ENCODE data around the gene MKX.
"Not testable (repeated sequence)": the region's sequence is repeated elsewhere in the genome, so short reads cannot be mapped to it uniquely, and the experiment has no call there.

MKX gene

DNA sequence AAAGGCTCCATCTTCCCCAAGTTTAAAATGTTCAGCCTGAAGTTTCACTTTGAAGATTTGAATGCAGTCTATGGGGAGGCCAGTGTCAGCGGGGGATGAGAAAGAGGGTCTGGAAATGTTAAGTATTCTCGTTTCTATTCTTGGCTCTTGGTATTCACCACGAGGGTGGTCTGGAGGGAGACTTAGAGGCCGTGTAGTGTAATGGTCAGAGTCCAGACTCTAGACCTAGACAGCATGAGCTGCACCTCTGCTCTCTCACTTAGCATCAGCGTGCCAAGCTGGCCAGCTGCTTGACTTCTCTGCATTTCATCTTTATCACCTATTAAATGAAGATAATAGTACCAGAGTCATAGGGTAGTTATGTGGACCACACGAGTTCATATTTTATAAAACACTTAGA lies 57.9 kb downstream of the MKX start:
- no peak for DNase-seq

DNA sequence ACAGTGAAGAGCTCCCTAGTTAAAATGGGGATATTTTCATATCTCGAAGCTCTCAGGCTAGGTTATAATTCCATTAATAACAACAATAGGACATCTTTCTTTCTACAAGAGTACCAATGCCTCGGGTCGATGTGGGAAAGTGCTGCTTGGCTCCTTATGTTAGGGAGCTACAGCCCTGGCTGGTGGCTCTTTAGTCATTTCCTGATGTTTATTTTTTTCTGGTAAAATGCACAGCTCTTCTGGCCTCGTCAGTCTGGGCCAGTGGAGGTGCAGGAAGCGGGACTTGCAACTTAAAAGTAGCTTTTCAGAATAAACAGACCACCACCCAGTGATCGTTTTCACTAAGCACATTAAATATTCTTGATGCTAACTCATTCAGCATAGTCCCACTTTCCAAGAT lies 58.3 kb downstream of the MKX start:
- DNase-seq: no peak

DNA sequence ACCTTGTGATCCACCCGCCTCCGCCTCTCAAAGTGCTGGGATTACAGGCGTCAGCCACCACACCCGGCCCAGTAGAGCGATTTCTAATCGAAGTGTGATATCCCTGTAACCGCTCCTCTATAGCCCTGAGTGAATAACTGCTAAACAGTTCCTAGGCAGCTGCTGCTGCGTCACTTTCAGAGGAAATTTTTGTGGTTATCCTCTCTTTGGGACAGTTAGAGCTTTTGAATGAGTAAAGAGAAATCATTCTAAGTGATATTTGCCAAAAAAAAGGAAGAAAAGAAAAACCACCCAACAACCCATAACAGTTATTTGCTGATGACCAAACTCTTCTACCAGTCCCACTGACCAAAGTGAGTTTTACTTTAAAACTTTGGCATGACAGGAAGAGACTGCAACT lies 59.9 kb downstream of the MKX start:
- DNase-seq: no peak

DNA sequence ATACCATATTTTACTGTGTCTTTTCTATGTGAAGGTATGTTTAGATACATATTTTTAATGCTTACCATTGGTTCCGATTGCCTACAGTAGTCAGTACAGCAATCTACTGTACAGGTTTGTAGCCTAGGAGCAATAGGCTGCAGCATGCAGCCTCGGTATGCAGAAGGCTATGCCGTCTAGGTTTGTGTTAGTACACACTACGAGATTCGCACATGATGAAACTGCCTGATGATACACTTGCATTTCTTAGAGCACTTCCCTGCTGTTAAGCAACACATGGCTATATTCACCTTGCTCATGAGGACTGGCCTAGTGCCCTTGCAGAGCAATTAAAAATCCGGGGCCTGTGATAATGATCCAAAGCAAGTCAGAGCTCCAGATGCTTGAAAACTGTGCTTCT lies 62.4 kb downstream of the MKX start:
- DNase-seq: no peak

DNA sequence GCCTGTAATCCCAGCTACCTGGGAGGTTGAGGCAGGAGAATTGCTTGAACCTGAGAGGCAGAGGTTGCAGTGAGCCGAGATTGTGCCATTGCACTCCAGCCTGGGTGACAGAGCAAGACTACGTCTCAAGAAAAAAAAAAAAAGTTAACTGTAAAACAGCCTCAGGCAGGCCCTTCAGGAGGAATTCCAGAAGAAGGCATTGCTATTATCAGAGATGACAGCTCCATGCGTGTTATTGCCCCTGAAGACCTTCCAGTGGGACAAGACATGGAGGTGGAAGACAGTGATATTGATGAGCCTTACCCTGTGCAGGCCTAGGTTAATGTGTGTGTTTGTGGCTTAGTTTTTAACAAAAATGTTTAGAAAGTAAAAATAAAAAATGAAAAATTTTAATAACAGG lies 63.8 kb downstream of the MKX start:
- DNase-seq: not testable (repeated sequence)

DNA sequence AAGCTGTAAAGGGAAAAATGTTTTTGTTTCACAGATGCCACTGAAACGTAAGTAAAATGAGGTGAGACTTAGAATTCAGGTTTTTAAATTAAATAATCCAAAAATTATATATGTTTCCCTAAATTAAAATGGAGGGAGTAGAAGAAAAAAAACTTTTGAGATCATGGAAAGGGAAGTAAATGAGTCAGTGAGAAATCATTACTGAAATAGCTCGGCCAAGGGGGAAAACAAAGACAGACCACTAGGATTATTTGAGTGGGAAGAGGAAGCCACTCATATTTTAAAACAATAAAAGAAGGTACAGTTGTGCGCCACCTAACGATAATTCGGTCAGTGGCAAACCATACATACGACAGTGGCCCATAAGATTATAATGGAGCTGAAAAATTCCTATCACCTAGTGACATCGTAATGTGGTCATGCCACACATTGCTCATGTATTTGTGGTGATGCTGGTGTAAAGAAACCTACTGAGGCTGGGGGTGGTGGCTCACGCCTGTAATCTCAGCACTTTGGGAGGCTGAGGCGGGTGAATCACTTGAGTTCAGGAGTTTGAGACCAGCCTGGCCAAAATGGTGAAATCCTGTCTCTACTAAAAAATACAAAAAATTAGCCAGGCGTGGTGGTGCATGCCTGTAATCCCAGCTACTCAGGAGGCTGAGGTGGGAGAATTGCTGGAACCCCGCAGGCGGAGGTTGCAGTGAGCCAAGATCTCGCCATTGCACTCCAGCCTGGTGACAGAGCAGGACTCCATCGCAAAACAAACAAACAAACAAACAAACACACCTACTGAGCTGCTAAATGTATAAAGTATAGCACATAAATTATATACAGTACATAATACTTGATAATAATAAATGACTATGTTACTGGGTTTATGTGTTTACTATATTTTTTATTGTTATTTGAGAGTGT lies 64.7 kb downstream of the MKX start:
- no peak for DNase-seq

DNA sequence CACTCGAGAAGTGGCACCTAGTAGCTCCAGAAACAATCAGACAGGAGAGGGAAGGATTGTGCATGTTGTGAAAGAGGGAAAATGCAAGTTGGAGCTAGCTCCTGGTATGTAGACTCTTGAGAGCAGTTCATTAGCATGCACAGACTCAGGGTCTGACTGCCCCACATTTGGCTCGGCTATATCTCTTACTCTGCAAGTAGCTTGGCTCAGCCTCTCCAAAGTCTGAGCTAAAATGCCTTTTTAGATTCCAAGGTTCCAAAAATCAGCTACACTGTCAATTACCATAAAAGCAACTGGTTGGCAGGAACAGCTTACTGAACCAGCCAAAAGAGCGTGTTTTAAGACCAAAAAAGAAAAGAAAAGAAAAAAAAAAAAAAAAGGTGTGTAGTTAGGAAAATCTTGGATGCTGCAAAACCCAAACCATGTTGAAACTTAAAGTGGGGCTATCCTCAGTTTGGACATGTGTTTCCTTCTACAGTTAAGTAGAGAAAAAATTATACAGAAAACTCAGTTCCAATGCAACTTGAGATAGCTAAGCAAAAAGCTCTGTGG lies 65.5 kb downstream of the MKX start:
- DNase-seq: no peak

DNA sequence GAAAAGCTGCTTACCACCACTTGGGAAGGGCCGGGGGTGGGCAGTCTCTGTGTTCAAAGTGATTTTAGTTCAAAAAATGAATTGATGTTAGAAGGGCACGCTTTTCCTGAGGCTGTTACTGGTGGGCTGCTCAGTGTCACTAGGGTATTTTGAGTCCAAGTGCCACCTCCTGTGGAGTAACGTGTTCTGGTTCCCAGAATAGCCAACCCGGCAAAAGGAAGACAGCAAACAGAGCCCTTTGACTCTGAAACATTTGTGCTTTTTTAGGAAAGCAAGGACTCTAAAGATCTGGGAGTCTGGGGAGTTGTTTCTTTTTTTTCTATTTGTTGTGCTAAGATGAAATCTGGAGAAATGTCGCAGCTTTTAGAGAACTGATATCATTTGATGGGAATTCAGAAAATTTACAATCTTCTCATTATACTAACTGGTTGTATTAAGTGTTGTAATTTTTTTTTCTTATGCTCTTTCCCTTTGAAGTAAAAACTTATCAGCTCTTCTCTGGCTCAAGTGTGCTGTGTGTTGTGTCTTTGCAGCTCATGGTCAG lies 66.2 kb downstream of the MKX start:
- DNase-seq: no peak

DNA sequence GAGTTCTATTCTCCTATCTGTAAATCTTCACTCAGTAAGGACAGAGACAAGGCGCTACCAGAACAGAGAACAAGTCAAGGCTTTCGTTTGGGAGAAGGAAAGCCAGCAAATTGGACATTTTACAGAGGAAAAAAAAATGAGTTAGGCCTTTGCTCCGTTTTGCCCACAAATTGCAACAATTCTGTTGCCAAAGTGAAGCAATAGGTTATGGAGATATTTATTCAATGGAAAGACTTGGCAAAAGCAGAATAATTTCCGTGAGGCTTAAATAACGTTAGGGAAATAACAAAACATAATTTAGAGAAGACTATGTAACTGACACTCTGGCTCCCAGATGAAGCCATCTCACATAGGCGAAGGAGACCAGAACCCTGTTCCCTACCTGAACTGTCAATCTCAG lies 67.5 kb downstream of the MKX start:
- DNase-seq: no peak

DNA sequence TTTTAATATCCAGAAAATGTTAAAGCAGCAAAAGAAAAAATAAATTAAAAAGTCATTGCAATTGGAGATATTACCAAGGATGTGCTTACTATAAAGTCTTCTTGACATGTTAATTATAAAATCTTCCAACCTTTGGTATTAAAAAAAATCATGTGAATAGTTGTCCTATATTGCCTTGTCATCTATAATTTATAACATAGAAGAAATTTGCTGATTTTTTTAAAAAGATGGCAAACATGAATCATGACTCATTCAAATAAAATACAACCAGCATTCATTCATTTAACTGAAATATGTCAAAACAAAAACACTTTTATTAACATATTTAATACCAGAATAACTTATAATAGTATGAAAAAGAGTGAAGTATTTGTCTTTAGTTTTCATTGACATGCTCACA lies 72.6 kb downstream of the MKX start:
- DNase-seq: no peak

DNA sequence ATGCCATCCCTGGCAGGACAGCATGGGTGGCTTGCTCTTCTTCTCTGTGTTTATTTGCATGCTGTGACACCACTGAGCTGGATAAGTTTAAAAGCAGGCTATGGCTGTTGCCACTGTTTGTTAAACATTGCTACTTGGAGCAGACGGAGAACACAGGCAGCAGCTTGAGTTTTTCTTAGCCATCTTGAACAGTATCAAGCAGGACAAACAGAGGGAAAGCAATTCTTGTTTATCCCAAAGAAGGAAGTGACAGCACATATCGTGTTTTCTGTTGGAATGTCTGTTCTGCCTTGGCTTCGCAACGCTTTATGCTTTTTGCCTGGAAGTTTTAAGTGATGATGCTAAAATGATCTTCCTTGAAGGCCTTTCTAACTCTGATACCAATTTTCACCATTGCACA lies 73.8 kb downstream of the MKX start:
- no peak for DNase-seq

DNA sequence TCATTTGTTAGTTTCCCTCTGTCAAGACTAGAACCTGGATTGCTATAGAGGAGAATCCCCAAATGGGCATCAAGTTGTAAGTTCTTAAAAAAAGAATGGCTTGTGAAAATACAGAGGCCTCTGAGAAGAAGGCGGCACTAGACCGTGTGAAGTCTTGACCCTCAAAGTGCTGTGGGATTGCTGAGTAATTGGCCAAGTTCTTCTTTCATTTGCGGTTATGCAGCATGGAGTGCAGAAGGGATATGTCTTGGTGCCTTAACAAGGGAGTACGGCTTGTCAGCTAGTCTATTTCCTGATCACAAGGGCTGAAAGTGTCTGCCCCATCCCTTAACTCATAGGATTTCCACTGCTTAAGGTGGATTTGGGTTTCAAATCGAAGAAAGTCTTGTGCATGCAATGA lies 81.2 kb downstream of the MKX start:
- DNase-seq: no peak

DNA sequence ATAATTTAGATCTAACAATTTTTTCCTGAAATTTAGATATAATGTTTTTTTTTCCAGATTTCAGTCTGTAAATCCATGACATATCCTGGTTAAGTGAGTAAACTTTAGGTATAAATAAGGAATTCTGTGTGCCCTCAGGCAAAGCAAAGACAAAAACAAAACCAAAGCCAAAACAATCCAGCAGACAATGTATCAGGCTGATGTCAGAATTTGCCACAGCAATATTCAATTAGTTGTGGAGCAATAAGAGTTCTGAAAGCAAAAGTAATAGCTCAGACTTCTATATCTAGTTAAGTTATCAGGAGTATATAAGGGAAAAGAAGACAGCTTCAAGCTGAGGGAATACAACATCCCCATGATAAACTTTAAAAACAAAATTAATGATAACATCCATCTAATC lies 82.0 kb downstream of the MKX start:
- no peak for DNase-seq

DNA sequence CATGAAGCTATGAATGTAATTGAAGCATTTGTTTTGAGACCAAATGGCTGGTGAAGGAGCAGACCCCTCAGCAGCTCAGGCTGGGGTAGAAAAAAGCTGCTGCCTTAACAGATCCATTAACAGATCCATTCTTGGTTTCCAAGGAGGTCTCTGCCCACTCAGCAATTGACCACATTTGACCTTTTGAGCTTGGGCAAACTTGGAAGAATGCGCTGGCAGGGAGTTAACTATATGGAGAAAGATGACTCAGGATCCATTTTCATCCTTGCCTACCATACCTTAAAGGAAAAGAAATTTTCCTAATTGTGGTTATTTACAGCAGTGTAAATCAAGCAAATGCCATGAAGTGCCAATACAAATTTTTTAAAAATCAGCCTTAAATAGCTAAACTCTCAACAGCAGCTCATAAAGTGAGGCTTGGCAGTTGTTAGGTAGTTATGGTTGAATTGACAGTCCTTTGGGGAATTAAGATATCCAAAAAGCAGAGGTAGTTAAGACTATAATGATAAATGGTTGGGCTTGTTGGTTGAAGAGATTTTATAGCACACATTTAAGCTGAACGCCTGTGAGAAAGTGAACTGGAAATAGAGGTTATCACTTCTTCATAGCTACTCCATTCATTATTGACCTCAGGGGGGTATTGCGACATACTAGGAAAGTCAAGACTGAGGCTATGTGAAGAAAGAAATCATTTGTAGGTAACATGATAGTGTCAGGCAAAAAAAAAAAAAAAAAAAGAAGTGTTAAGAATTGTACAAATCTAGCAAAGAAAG lies 83.9 kb downstream of the MKX start:
- DNase-seq: no peak

DNA sequence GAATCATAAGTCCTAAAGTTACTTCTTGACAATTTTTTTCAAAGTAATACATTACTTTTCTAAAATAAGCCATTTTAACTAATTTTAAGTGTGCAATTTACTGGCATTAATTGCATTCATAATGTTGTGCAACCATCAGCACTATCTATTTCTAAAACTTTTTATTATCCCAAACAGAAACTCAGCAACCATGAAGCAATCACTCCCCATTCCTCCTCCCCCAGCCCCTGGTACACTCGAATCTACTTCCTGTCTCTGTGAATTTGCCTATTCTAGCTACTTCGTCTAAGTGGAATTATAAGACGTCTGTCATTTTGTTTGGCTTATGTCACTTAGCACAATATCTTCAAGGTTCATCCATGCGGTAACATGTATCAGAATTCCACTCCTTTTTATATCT lies 84.9 kb downstream of the MKX start:
- no peak for DNase-seq

DNA sequence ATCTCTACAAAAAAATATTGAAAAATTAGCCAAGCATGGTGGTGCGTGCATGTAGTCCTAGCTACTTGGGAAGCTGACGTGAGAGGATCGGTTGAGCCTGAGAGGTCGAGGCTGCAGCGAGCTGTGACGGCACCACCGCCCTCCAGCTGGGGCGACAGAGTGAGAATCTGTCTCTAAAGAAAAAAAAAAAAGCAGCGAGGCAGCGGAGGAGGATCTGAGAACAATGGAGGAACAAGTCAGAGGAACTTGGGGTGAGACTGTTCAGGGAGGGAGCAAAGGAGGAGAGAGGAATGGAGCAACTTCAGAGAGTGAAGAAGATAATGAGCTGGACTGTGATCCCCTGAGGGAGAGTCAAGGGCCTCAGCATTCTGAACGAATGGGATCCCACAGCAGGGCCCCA lies 85.4 kb downstream of the MKX start:
- DNase-seq: no peak

DNA sequence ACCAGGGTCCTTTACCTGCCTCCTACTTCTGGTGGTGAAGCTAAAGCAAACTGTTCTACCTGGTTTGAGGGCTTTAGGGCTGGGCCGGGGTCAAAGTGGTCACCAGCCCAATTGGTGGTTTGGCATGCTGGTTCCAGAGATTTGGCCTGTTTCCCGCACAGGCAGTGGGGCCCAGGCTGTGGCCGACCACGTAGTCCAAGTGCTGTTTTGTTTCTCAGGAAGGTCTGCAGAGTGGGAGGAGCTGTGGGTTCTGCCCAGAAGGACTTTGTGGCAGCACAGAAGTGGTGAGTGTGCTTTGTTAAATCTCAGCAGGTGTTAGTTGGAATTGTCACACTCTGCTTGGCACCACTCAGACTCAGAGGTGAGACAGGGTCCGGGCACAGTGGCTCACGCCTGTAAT lies 85.8 kb downstream of the MKX start:
- DNase-seq: no peak

DNA sequence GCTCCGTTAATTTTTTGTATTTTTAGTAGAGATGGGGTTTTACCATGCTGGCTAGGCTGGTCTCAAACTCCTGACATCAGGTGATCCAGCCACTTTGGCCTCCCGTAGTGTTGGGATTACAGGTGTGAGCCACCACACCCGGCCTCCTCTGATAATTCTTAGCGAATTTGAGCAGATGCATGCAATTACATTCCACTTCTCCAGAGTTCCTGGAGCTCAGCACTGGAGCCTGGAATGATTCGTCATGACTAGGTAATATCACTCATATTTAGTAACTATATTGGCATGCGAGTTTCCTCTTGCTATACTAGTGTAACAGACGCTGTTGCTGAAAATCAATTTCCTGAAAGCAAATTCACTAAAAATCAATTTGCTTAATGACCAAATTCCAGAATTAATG lies 86.8 kb downstream of the MKX start:
- DNase-seq: no peak

DNA sequence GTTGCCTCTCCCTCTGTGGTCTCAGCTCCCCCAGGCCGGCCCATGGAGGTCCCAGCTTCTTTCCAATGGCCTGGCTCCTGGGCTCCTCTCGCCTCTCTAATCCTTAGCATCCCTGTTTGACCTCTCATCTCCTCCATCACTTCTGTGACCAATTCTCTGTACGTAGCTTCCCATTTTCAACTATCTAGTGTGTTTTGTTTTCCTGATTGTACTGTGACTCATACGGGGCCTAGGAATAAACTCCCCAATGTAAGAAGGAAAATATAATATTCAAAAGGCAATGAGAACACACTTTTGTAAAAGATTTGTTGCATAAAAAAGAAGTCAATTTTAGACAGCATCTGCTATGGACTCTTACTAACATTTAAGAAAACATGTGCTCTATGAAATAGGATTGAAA lies 90.3 kb downstream of the MKX start:
- no peak for DNase-seq

DNA sequence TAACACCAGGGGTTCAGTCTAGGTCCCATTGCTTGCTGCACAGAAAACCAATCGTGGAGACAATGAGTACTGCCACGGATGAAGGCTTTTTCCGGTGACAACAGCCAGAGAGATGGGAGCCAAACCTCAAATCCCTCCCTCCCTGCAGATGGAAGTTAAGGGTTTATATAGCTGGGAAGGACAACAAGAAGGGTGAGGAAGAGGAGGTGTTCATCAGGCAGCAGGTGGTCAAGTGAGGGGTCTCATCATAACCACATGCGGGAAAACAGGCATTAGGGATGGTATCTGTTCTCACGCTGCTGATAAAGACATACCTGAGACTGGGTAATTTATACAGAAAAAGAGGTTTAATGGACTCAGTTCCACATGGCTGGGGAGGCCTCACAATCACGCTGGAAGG lies 91.3 kb downstream of the MKX start:
- DNase-seq: no peak

DNA sequence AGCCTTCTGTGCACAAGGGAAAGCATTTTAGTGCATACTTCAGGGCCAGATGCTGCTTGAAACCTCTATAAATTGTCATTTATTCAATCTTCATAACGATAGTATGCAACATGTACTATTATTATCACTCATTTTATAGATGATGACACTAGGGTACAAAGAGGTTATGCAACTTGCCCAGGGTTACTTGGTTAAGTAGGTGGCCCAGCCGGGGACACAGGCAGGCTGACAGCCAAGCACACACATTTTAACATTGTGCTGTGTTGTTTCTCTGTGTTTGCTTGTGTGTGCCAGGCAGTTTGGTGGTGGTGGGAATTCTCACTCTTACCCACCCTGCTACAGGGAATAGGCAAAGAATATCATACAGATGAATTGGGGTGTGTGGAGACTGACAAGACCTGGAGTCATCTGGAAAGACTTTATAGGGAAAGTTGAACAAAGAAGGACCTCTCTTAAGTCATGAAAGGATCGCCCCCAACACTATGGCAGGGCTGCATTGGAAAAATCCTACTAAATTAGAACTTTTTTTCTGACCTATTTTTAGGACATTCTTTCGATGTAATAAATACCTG lies 98.9 kb downstream of the MKX start:
- no peak for DNase-seq

DNA sequence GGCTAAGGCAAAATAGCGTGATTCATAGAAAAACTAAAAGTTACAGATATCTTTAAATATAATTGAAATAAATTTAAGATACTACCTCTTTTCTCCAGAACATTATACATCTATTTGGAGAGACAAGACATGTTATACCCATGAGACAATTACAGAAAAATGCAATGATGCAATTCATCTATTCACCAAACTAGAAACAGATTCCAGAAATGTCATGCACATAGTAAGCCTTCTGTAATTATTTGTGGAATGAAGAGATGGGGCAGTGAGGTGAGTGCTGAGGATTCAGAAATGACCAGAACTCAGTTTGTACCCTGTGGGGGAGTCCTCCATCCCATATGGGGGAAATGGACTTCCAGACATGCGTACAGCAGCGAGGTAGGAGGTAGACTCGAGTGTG lies 99.4 kb downstream of the MKX start:
- no peak for DNase-seq

DNA sequence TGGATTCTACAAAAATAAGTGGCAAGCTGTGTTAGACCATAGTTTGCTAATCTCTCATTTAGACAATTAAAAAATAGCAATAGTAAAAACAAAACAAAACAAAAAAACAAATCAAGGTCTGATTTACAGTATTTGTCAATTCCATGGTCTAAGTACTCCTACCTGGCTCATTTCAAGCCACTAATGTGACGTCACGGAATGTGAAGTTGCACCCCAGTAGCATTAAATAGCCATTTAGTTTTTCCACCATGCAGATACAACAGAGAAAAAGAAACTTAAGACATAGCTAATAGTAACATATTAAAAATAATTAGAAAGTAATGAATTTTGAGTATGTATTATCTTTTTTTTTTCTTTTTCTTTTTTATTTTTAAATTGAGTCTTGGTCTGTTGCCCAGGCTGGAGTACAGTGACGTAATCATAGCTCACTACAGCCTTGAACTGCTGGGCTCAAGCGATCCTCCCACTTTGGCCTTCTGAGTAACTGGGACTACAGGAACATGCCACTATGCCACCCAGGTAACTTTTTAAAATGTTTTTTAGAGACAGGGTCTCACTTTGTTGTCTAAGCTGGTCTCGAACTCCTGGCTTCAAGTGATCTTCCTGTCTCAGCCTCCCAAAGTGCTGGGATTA lies 101.2 kb downstream of the MKX start:
- no peak for DNase-seq
